ENCODE measurements around the gene STARD7.

DNA sequence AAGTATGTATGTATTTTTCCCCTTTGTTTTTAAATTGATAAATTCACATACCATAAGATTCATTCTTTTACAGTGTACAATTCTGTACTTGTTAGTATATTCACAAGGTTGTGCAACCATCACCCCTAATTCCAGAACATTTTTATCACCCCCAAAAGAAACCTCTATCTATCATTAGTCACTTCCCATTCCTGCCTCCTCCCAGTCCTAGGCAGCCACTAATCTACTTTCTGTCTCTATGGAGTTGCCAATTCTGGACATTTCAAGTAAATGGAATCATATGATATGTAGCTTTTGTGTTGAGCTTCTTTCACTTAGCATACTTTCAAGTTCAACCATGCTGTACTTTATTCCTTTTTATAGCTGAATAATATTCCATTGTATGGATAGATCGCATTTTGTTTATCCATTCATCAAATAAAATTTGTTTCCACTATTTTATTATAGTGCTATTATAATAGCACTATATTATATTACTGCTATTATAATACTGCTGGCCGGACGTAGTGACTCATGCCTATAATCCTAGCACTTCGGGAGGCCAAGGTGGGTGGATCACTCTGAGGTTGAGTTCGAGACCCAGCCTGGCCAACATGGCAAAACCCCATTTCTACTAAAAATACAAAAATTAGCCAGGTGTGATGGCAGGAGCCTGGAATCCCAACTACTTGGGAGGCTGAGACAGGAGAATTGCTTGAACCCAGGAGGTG lies 10.9 kb downstream of the STARD7 start:
- TF ChIP-seq CTCF (optimal IDR thresholded peaks at IDR 0.05 in 1 of 3, IDR thresholded peaks at IDR 0.05 in 1 of 3, conservative IDR thresholded peaks at IDR 0.05 in 1 of 3; ENCODE audit: extremely low read depth in 1 of 3, insufficient read depth in 2 of 3, low read length in 3 of 3): no peak
- TF ChIP-seq EZH2 (IDR thresholded peaks at IDR 0.05; ENCODE audit: low read length): no peak
